Vagina (tissue), 2 donors: ENCODE data around the gene SPINT2. TPM values are rescaled to one million over a fixed set of nuclear protein-coding genes. Genes with fewer than 3 reads are reported as not detected.
A peak's percentile ranks its signal among the peaks of the same experiment; 100 is the strongest.

Experiments
- DNase-seq, 2 donors: peaks; one replicate each; pipeline ENCODE4 v3.0.0-alpha.2; 2017; ENCODE audit errors: extremely low spot score in 2 of 2
- H3K27ac ChIP-seq: fragments of 200-600 bp; sonication (generic); one replicate; pipeline ENCODE4 v1.5.1; 2019
- H3K27me3 ChIP-seq: fragments of 200-600 bp; sonication (generic); one replicate; pipeline ENCODE4 v1.5.1; 2019
- H3K36me3 ChIP-seq, 2 donors: fragments of 200-600 bp; sonication (generic); one replicate each; pipeline ENCODE4 v1.5.1; 2017 to 2019
- H3K4me1 ChIP-seq: fragments of 200-600 bp; sonication (generic); one replicate; pipeline ENCODE4 v1.5.1; 2019
- H3K4me3 ChIP-seq, 2 donors: fragments of 200-600 bp; sonication (generic); 1 replicate in 1 of 2; 2 replicates in 1 of 2; pipeline ENCODE4 v1.5.1; 2016 to 2019
- H3K9me3 ChIP-seq: fragments of 200-600 bp; sonication (generic); one replicate; pipeline ENCODE4 v1.5.1; 2019
- POLR2A ChIP-seq, 2 donors: fragments of 450-650 bp; IDR thresholded peaks; one replicate each; pipeline ENCODE4 v1.6.1; 2017; ENCODE audit warnings: antibody characterized with exemption in 2 of 2, mild to moderate bottlenecking in 2 of 2, moderate library complexity in 2 of 2
- POLR2AphosphoS5 ChIP-seq, 2 donors: sonication (generic); formaldehyde crosslinking; IDR thresholded peaks; one replicate each; pipeline ENCODE4 v1.9.0; 2017; ENCODE audit warnings: antibody characterized with exemption in 2 of 2, mild to moderate bottlenecking in 2 of 2, low read depth in 1 of 2; ENCODE audit not compliant: insufficient read depth in 1 of 2
- intact Hi-C: fragments of 100-400 bp; cut with DNase I; formaldehyde crosslinking; loops from one replicate; pipeline ENCODE4 v1.15.1; 2023
- total RNA-seq: library from RNA; depleted of rRNA; stranded (reverse); fragments of >200 nt; gene quantifications from one replicate; pipeline ENCODE4 v1.2.3, GENCODE V29; 2016
- TF ChIP-seq, protein P1 (sequence below), 3 experiments: fragments of 450-650 bp in 2 of 3; fragments of 200-600 bp in 1 of 3; sonication (generic) in 1 of 3; IDR thresholded peaks; one replicate each; pipeline ENCODE4 v1.5.1; 2017 to 2019; ENCODE audit warnings: antibody characterized with exemption in 3 of 3, mild to moderate bottlenecking in 2 of 3, moderate library complexity in 2 of 3

Gene SPINT2
- total RNA-seq, 1 donor from 2014 or later, result 174 TPM

DNA sequence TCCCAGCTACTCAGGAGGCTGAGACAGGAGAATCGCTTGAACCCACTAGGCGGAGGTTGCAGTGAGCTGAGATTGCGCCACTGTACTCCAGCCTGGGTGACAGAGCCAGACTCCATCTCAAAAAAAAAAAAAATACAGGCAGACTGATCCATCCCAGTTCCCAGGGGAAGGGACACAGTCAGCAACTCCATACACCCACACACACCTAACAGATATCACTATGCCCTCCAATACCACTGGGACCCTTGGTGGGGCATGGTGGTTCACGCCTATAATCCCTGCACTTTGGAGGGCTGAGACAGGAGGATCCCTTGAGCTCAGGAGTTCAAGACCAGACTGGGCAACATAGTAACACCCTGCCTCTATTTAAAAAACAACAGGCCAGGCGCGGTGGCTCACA is 43.0 kb upstream of the SPINT2 start:
- H3K4me1 ChIP-seq, result peaks cover 8% of the 10 kb centered on the region
- DNase-seq, result no peak
- no peaks in the 10 kb centered on the region for H3K36me3 ChIP-seq
- H3K9me3 ChIP-seq, result no peaks in the 10 kb centered on the region
- intact Hi-C loops, result loop anchor here (10.0 kb wide), 1 partner anchor 317 kb away; the partner anchor contains the start of genes SIPA1L3 and WDR87
- H3K27me3 ChIP-seq, result peaks cover 10% of the 10 kb centered on the region
- no peak overlapping the region for H3K27ac ChIP-seq
- H3K4me3 ChIP-seq, result no peak overlapping the region
- no peak for TF ChIP-seq POLR2A (IDR thresholded peaks at IDR 0.05)
- TF ChIP-seq, protein P1, sequence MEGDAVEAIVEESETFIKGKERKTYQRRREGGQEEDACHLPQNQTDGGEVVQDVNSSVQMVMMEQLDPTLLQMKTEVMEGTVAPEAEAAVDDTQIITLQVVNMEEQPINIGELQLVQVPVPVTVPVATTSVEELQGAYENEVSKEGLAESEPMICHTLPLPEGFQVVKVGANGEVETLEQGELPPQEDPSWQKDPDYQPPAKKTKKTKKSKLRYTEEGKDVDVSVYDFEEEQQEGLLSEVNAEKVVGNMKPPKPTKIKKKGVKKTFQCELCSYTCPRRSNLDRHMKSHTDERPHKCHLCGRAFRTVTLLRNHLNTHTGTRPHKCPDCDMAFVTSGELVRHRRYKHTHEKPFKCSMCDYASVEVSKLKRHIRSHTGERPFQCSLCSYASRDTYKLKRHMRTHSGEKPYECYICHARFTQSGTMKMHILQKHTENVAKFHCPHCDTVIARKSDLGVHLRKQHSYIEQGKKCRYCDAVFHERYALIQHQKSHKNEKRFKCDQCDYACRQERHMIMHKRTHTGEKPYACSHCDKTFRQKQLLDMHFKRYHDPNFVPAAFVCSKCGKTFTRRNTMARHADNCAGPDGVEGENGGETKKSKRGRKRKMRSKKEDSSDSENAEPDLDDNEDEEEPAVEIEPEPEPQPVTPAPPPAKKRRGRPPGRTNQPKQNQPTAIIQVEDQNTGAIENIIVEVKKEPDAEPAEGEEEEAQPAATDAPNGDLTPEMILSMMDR (IDR thresholded peaks at IDR 0.05), result no peak
- no peak for TF ChIP-seq POLR2AphosphoS5 (IDR thresholded peaks at IDR 0.05; ENCODE audit: insufficient read depth in 1 of 2, low read depth in 1 of 2)

DNA sequence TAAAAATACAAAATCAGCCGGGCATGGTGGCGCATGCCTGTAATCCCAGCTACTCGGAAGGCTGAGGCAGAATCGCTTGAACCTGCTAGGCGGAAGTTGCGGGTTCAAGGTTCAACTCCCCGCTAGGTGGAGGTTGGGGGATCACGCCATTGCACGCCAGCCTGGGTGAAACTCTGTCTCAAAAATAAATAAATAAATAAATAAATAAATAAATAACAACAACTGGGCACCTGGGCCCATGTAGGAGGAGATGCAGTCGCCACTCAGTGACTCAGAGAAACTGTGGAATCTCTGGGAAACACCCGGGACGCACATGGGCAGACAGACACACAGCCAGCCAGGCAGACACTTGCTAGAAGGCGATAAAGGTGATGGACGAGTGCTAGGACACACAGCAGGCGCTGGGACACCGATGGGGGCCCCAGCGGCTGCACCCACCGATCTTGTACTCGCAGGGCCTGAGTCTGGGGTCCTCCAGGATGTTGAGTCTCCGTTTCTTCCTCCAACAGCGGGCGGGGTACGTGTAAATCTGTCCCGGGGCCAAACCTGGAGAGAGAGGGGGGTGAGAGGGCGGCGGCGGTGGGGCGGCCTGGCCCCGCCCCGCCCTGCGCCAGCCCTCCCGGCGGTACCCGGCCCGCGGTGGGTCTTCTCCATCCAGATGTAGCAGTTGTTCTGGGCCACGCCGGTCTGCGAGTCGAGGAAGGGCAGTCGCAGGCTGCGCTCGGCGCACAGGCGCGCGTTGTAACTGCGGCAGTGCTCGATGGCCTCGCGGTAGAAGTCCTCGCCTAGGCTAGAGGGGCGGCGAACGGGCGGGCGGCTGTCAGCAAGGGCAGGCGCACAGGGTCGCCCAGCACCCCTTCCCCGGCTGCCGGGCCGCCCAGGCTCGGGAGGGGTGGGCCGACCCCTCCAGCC is 42.2 kb upstream of the SPINT2 start:
- intact Hi-C loops, result loop anchor here (10.0 kb wide), 1 partner anchor 317 kb away; the partner anchor contains the start of genes SIPA1L3 and WDR87
- Histone ChIP-seq H3K4me1 (peaks cover 8% of the 10 kb centered on the region), H3K27ac (no peak overlapping the region), H3K4me3 (no peak overlapping the region), H3K9me3 (no peaks in the 10 kb centered on the region), H3K27me3 (peaks cover 10% of the 10 kb centered on the region), H3K36me3 (no peaks in the 10 kb centered on the region)
- no peak for DNase-seq
- TF ChIP-seq POLR2A (IDR thresholded peaks at IDR 0.05) (no peak), POLR2AphosphoS5 (IDR thresholded peaks at IDR 0.05; ENCODE audit: insufficient read depth in 1 of 2, low read depth in 1 of 2) (no peak)
- TF ChIP-seq, protein P1 (IDR thresholded peaks at IDR 0.05), result no peak

DNA sequence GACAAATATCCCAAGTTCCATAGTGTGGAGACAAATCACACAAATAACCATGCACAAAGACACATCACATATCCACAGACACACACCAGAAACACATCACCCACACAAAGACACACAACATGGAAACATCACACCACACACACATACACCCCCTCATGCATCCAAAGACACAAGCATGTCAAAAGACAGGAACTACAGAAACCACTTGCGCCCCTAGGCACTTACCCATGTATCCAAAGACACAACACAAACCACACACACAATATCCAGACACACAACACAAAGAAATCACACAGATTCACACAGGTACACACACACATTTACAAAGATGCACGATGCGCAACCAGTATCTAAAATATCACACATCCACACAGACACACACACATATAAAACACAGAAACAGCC is 41.3 kb upstream of the SPINT2 start:
- Histone ChIP-seq H3K4me3 (no peak overlapping the region), H3K36me3 (no peaks in the 10 kb centered on the region), H3K4me1 (peaks cover 12% of the 10 kb centered on the region), H3K27me3 (peaks cover 10% of the 10 kb centered on the region), H3K9me3 (no peaks in the 10 kb centered on the region), H3K27ac (no peak overlapping the region)
- TF ChIP-seq, protein P1 (IDR thresholded peaks at IDR 0.05), result no peak
- no peak for TF ChIP-seq POLR2A (IDR thresholded peaks at IDR 0.05)
- TF ChIP-seq POLR2AphosphoS5 (IDR thresholded peaks at IDR 0.05; ENCODE audit: insufficient read depth in 1 of 2, low read depth in 1 of 2), result no peak
- DNase-seq, result no peak
- intact Hi-C loops, result loop anchor here (10.0 kb wide), 1 partner anchor 318 kb away; the partner anchor contains the start of genes SIPA1L3 and WDR87

DNA sequence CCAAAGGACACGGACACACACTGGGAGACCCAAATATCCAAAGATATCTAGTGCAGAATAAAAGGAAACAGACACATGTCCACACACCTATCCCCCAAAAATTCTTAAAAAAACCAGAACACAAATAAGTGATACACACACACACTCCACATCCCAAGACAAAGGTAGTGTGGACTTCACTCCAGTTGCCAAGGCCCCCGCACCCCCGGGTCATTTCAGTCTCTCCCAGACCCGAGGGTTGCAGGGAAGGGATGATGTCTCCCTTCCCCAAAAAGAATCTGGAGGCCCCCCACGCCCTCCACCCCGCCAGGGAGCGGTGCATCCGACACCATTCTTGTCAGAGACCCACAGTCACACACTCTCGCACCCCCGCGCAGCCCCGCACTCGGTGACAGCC is 40.8 kb upstream of the SPINT2 start:
- intact Hi-C loops, result loop anchor here (10.0 kb wide), 1 partner anchor 319 kb away; the partner anchor contains the start of genes SIPA1L3 and WDR87
- DNase-seq, result no peak
- Histone ChIP-seq H3K4me1 (peaks cover 17% of the 10 kb centered on the region), H3K27me3 (peaks cover 10% of the 10 kb centered on the region), H3K9me3 (no peaks in the 10 kb centered on the region), H3K36me3 (no peaks in the 10 kb centered on the region), H3K27ac (no peak overlapping the region), H3K4me3 (peak overlapping the region; percentile 28 to 36)
- TF ChIP-seq POLR2AphosphoS5 (IDR thresholded peaks at IDR 0.05; ENCODE audit: insufficient read depth in 1 of 2, low read depth in 1 of 2), result no peak
- no peak for TF ChIP-seq POLR2A (IDR thresholded peaks at IDR 0.05)
- TF ChIP-seq, protein P1 (IDR thresholded peaks at IDR 0.05), result no peak
